Measurements from ENCODE around the gene CDNF.

Gene CDNF

DNA sequence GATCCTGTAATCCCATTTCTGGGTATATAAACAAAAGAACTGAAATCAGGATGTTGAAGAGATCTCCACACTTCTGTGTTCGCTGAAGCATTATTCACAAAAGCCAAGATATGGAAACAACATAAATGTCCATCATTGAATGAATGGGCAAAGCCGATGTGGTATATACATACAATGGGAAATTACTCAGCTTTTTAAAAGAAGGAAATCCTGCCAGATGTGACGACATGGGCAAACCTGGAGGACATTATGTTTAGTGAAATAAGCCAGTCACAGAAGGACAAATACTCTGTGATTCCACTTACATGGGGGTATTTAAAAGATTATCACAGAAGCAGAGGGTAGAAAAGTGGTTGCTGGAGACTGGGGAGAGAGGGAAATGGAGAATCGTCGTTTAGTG is 39.2 kb downstream of the CDNF start:
- no peak for DNase-seq (ENCODE audit: low read depth in 2 of 2, low spot score in 1 of 2)

DNA sequence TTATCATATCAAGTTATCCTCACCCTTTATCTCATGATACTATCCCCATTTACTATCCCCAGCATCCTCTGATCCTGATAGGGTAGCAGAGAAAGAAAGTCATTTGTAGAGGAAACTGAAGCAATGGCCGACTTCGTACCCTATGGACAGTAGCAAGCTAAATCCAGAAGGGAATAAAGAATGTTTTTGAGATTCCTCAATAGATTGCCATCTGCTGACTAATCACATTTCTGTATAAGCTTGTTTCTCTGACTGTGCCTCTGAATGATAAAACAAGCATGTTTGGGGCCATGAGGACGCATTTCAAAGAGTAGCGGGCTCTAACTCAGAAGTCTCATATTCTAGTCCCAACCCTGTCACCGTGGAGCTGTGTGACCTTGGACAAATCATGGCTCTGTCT is 49.9 kb downstream of the CDNF start:
- no peak for DNase-seq (ENCODE audit: low read depth in 2 of 2, low spot score in 1 of 2)

DNA sequence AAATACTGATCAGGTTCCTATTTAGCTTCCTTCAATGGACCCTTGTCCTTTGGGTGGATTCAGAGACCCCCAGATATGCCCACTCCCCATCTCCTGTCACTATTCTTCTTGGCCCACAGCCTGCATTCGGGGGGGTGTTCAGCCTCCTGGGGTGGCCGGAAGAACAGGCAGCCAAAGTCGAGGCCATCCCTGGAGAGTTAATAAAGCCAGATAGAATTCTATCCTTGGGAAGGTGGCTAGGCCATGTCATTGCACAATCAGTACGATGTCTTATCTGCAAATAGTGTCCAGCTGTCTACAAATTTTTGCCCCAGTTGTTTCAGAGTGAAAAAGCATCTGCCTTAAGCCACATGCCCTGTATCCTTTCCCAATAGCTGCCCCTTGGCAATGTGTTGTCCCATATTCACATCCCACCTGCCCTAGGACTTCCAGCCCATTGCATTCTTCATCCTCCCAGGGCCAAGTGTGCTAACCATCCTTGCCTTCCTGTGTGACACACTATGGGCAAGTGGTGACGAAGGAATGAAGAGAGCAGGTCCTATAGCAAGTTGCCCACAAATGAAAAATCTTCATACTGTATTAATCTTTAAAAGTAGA is 53.3 kb downstream of the CDNF start:
- DNase-seq (ENCODE audit: low read depth in 2 of 2, low spot score in 1 of 2), result no peak

DNA sequence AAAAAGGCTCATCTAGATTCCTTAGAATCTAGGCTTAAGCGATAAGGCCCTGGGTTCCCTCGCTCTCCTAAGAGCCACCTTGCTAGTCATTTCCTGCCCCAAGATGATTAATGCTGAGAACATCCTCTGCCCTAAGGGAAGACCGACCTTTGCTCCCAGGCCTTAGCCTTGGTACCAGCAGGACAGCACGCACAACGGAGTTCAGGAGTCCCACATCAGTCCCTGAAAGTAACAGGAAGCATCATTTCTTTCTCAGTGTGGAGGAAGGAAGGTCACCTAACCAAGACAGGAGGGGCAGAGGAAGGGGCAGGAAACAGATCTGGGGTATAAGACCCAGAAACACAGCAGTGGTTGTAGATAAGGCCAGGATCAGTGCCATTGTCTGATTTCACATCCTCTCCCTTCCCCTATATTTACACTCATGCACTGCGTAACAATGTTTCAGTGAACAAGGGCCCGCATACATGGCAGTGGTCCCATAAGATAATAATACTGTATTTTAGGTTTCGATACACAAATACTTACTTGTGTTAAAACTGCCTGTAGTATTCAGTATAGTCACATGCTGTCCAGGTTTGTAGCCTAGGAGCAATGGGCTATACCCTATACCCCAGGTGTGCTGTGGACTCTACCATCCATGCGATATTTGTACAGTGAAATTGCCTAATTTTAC is 55.0 kb downstream of the CDNF start:
- no peak for DNase-seq (ENCODE audit: low read depth in 2 of 2, low spot score in 1 of 2)

DNA sequence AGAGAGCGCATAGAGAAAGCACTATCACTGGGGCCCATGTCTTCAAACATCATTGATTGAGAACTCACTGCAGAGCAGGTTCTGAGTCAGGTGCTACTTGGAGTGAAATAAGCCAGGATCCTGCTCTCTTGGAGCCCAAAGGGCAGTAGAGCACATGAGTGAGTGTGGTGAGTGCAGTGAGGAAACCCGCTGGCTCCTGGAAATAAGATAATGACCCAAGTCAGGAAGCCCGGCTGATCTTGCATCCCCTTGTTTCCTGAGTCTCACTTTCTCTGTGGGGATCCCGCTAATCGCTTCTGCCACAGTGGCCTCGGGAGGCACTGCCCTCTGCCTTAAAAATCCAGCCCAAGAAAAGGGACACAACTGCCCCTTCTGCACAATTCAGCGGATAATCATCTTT is 56.1 kb downstream of the CDNF start:
- DNase-seq (ENCODE audit: low read depth in 2 of 2, low spot score in 1 of 2), result no peak

DNA sequence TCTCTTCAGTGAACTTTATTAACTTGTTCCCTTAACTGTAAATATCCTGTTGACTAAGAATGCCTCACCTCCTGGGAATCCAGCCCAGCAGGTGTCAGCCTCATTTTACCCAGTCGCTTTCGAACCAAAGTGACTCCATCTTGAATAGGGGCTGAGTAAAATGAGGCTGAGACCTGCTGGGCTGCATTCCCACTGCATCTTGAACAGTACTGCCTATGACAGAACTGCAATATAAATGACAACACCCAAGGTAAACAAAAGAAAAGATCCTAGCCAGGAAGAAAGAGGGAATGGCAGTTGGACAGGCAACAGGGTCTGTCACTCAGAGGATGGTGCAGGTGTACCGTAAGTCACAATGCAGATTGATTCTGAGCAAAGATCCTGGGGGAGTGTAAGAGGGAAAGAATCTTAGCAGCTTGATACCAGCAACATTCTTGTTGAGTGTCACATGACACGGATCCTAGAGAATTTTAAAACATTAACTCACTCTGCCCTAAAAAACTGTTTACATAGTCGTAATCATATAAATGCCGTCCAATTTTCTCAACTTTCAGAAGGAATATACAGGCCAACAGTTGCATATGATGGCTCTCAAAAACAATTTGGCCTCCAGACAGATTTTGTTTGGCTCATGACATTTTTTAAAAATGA is 58.7 kb downstream of the CDNF start:
- DNase-seq (ENCODE audit: low read depth in 2 of 2, low spot score in 1 of 2), result no peak

DNA sequence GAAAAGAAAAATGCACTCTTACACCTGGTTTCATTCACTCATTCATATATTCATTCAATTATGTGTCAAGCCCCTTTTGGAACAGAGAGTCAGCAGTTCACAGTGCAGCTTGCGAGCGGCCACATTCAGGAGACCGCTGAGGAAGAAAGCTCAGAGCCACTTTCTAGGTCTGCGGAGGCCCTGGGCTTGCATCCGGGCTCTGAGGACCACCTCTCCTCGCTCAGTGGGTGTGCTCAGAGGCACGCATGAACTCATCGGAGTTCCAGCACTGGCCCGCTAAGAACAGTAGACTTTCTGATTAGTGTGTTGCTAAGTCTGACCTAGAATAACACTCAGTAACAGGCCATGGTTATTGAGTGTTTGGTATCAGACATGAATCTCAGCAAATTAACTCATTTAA is 61.3 kb downstream of the CDNF start:
- no peak for DNase-seq (ENCODE audit: low read depth in 2 of 2, low spot score in 1 of 2)

DNA sequence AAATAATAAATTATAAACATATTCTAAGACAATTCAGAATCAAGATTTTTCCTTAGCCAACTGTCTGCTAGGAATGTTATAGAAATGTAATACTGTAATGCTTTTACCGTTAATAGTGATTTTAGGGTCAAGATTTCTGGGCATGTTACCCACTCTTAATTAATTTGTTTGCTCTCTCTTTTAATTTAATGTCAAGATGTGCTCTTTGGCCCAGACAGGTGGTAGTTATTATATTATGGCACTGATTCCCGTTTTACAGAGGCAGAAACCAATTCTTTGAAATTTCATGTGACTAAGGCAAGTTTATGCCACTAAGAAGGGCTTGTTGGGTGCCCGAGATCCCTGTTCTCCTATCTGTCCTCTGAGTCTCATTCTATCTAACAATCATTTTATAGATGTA is 62.2 kb downstream of the CDNF start:
- no peak for DNase-seq (ENCODE audit: low read depth in 2 of 2, low spot score in 1 of 2)

DNA sequence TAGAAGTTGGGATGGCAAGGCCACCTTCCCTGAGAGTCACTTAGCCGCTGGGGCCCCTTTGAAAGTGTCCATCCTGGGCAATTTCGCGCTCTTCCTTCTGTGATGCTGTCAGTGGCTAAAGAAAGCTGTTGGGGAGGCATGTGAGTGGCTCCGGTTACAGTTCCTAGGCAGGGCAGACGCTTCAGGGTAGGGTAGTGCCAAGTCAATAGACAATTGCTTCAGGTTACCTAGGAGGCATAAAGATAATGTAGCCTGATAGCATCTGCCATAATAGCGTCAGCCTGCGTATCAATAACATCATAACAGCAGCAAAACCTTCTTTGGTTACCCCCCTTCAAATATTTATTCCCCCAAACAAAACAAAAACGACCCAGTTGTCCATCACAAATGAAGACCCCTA is 63.0 kb downstream of the CDNF start, which contains the start of gene FAM107B:
TSS of gene FAM107B (minus strand) at position 101 of the 400 bp plus-strand sequence. CDS start 234 bp downstream, outside the sequence.
- no peak for DNase-seq (ENCODE audit: low read depth in 2 of 2, low spot score in 1 of 2)

DNA sequence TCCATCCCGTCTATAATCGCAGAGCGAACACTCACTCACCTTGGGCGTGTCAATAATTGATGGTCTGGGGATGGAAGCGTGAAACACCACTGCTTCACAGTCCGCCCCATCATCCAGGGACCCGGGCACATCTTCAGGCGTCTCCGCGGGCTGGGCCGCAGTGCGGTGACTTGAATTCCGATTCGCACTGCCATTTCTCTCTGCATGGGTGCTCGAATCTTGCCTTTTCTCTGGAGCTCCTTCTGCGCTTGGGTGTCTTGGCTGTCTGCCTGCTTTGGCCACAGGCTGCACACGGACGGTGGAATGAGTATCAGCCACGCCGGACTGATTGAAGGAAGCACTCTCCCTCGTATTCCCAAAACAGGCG is 63.6 kb downstream of the CDNF start:
- no peak for DNase-seq (ENCODE audit: low read depth in 2 of 2, low spot score in 1 of 2)

DNA sequence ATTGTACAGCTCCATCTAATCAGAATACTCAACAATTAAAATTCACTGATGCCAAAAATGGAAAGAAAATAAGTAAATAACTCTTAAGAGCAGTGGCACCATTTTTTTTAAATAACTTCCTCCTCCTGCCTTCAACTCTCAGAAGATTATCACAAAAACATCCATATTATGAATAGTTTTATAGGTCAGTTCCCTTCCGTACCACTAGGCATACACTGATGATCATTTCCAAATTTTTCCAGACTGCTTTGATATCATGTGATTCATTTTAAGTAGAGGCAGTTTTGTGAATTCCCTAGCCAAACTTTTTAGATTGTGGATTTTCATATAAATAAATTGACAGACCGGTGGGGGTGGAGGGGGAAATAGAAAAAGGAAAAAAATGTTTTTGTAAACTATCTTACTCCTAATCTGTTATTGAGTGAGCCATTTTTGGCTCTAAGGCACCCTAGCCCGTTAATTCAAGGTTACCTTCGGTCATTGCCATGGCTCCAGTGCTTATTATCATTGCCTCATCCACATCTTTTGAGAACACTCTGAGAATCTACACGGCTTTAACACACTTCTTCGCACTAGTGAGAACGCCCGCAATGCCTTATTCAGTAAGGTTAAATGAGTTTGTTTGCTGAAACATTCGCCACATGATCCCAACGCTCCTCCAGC is 64.2 kb downstream of the CDNF start:
- DNase-seq (ENCODE audit: low read depth in 2 of 2, low spot score in 1 of 2), result no peak

DNA sequence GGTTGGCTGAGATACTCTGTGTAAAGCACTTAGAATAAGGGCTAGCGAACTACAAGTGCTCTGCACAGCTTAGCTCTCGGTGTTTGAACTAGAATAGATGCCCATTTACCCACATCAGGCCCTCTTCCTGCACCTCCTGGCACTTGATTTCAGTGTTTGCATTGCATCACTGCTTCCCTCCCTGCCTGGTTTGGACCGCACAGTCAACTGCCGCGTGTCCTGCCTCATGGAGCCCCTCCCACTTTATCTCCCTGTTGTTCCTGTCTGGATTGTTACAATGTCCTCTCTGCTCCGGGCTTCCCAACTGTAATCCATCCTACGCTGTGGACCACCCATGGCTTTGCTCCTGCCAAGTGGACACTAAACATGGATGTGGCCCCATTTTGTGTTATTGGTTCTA is 65.4 kb downstream of the CDNF start:
- DNase-seq (ENCODE audit: low read depth in 2 of 2, low spot score in 1 of 2), result no peak

DNA sequence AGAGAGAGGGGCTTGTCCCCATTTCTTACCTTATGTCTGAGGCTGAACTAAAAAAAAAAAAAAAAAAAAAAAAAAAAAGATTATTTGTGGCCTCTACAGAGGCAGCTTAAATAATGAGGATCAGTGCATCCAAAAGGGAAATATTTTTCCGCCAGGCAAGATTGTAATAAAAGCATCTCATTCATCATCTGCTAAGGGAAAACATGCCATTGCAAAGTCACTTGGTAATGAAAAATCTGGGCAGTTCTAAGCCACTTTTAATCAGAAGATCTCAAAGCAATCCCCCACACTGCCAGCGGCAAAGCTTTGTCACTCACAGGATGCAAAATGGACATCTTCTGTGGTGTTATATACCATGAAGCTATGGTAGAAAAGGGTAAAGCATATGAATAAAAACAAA is 66.9 kb downstream of the CDNF start:
- DNase-seq (ENCODE audit: low read depth in 2 of 2, low spot score in 1 of 2), result no peak

Data from stimulated activated CD8-positive, alpha-beta memory T cell treated with anti-CD3 and anti-CD28 coated beads, Interleukin-4, amount 100 ng/mL, for 1 hour (primary cell).